Osteocyte (in vitro differentiated cells): ENCODE data around the gene MCTP2. TPM values are rescaled to one million over a fixed set of nuclear protein-coding genes. Genes with fewer than 3 reads are reported as not detected.
"Not testable (repeated sequence)": the region's sequence is repeated elsewhere in the genome, so short reads cannot be mapped to it uniquely, and the experiment has no call there.

ENCODE experiments used
- DNase-seq: peaks from one replicate; pipeline ENCODE4 v3.0.0; 2021; ENCODE audit warnings: mixed read lengths; ENCODE audit not compliant: unreplicated experiment; ENCODE audit errors: extremely low spot score
- H3K27ac Mint-ChIP-seq: one replicate; pipeline ENCODE4 v1.8.0; 2021; ENCODE audit warnings: mild to moderate bottlenecking, mixed read lengths; ENCODE audit not compliant: unreplicated experiment
- H3K27me3 Mint-ChIP-seq: one replicate; pipeline ENCODE4 v1.8.0; 2021; ENCODE audit warnings: mixed read lengths; ENCODE audit not compliant: unreplicated experiment
- H3K36me3 Mint-ChIP-seq: one replicate; pipeline ENCODE4 v1.8.0; 2021; ENCODE audit warnings: mixed read lengths; ENCODE audit not compliant: unreplicated experiment
- H3K4me1 Mint-ChIP-seq: one replicate; pipeline ENCODE4 v1.8.0; 2021; ENCODE audit warnings: mixed read lengths; ENCODE audit not compliant: unreplicated experiment
- H3K4me3 Mint-ChIP-seq: one replicate; pipeline ENCODE4 v1.8.0; 2021; ENCODE audit warnings: mild to moderate bottlenecking, moderate library complexity, mixed read lengths; ENCODE audit not compliant: unreplicated experiment
- H3K9me3 Mint-ChIP-seq: one replicate; pipeline ENCODE4 v1.8.0; 2021; ENCODE audit warnings: mixed read lengths; ENCODE audit not compliant: unreplicated experiment
- total RNA-seq: library from RNA; stranded (reverse); gene quantifications from 2 replicates; pipeline ENCODE4 v1.2.1, GENCODE V29; 2021
- TF ChIP-seq, protein P1 (sequence below): fragments of 200-600 bp; sonication (generic); IDR thresholded peaks from 2 replicates; pipeline ENCODE4 v1.5.0; 2021; ENCODE audit warnings: antibody characterized with exemption, mild to moderate bottlenecking, moderate library complexity

MCTP2 gene
- total RNA-seq, 1 donor from 2014 or later: 0.32 TPM

DNA sequence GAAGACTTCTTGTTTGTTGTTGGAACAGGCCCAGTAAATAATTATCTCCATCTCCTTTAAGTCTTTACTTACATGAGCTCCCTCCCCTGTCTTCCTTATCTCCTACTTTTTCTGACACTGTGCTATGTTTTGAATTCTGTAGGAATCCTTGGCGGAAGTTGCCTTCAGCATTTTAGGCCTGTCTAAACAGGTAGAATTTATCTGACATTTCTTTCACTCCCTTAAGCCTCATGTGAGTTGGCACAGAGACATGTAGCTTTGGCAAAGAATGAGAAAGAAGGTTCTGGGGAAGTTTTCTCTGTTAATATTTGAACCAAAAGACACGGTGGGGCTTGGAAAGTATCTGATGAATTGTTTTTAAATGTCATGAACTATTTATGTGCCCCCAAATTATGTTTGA lies 8.1 kb downstream of the MCTP2 start:
- TF ChIP-seq, protein P1, sequence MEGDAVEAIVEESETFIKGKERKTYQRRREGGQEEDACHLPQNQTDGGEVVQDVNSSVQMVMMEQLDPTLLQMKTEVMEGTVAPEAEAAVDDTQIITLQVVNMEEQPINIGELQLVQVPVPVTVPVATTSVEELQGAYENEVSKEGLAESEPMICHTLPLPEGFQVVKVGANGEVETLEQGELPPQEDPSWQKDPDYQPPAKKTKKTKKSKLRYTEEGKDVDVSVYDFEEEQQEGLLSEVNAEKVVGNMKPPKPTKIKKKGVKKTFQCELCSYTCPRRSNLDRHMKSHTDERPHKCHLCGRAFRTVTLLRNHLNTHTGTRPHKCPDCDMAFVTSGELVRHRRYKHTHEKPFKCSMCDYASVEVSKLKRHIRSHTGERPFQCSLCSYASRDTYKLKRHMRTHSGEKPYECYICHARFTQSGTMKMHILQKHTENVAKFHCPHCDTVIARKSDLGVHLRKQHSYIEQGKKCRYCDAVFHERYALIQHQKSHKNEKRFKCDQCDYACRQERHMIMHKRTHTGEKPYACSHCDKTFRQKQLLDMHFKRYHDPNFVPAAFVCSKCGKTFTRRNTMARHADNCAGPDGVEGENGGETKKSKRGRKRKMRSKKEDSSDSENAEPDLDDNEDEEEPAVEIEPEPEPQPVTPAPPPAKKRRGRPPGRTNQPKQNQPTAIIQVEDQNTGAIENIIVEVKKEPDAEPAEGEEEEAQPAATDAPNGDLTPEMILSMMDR: no peak
- Mint-ChIP-seq H3K27me3 (no peaks in the 10 kb centered on the region), H3K27ac (no peak overlapping the region), H3K9me3 (no peaks in the 10 kb centered on the region), H3K4me1 (no peaks in the 10 kb centered on the region), H3K4me3 (no peak overlapping the region), H3K36me3 (no peaks in the 10 kb centered on the region)
- no peak for DNase-seq

- H3K27ac Mint-ChIP-seq: no peak overlapping the region
- no peak for DNase-seq
- H3K4me1 Mint-ChIP-seq: no peaks in the 10 kb centered on the region
- no peak overlapping the region for H3K4me3 Mint-ChIP-seq
- TF ChIP-seq, protein P1: no peak
- H3K27me3 Mint-ChIP-seq: no peaks in the 10 kb centered on the region
- H3K9me3 Mint-ChIP-seq: no peaks in the 10 kb centered on the region
- no peaks in the 10 kb centered on the region for H3K36me3 Mint-ChIP-seq
Observed at GRCh38 chr15:94240480-94240879, 9.1 kb downstream of the MCTP2 start.

- Mint-ChIP-seq H3K27me3 (no peaks in the 10 kb centered on the region), H3K4me1 (no peaks in the 10 kb centered on the region), H3K9me3 (peaks cover 7% of the 10 kb centered on the region), H3K36me3 (no peaks in the 10 kb centered on the region), H3K4me3 (no peak overlapping the region), H3K27ac (no peak overlapping the region)
- TF ChIP-seq, protein P1: no peak
- DNase-seq: no peak
Observed at GRCh38 chr15:94242257-94242656, 10.9 kb downstream of the MCTP2 start.

DNA sequence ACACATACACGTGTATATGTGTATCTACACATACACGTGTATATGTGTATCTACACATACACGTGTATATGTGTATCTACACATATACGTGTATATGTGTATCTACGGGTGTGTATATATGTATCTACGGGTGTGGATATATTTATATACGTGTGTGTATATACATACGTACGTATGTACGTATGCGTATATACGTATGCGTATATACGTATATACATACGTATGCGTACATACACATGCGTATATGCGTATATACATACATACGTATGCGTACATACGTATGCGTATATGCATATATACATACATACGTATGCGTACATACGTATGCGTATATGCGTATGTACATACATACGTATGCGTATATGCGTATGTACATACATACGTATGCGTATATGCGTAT lies 11.6 kb downstream of the MCTP2 start:
- H3K27me3 Mint-ChIP-seq, H3K9me3 Mint-ChIP-seq, DNase-seq, H3K36me3 Mint-ChIP-seq, H3K4me1 Mint-ChIP-seq, H3K27ac Mint-ChIP-seq, H3K4me3 Mint-ChIP-seq: not testable (repeated sequence)

DNA sequence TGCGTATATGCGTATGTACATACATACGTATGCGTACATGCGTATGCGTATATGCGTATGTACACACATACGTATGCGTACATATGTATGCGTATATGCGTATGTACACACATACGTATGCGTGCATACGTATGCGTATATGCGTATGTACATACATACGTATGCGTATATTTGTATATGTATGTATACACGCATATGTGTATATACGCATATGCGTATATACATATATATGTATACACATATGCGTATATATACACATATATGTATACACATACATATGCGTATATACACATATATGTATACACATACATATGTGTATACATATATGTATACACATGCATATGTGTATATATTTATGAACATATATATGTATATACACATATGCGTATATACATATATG lies 12.1 kb downstream of the MCTP2 start:
- H3K36me3 Mint-ChIP-seq: no peaks in the 10 kb centered on the region

More for the DNA sequence above, 12.1 kb downstream of the MCTP2 start:
- no peak for DNase-seq
- Mint-ChIP-seq H3K4me3 (no peak overlapping the region), H3K27ac (no peak overlapping the region), H3K4me1 (no peaks in the 10 kb centered on the region), H3K9me3 (peaks cover 7% of the 10 kb centered on the region), H3K27me3 (no peaks in the 10 kb centered on the region)
- TF ChIP-seq, protein P1: no peak
